ENCODE measurements around the gene TKT. TPM values are rescaled to one million over a fixed set of nuclear protein-coding genes. Genes with fewer than 3 reads are reported as not detected.

The TKT gene
- total and polyA plus RNA-seq, 3 donors from 2014 or later: 99.9 to 184 (median 112) TPM

GRCh38 chr3:53185761-53186465 lies 69.9 kb downstream of the TKT start:
- TF ChIP-seq POLR2A (IDR thresholded peaks at IDR 0.05) (no peak), CTCF (IDR thresholded peaks at IDR 0.05) (no peak)
- Histone ChIP-seq H3K27me3 (no peaks in the 10 kb centered on the region), H3K27ac (no peak overlapping the region), H3K36me3 (ENCODE audit: low read depth, missing control alignments) (no peaks in the 10 kb centered on the region), H3K4me1 (no peaks in the 10 kb centered on the region), H3K9me3 (no peaks in the 10 kb centered on the region), H3K4me3 (no peak overlapping the region)
- WGBS, 2 donors: 93 to 94% methylated on average over 14 to 20 of the region's 20 CpGs
- DNase-seq: no peak
- intact Hi-C loops (cut with DNase I; ENCODE audit: low total_unique reads): no loop called here

GRCh38 chr3:53184701-53185100 lies 71.1 kb downstream of the TKT start:
- no peak overlapping the region for H3K27ac ChIP-seq
- DNase-seq: no peak
- H3K9me3 ChIP-seq: no peaks in the 10 kb centered on the region
- H3K36me3 ChIP-seq (ENCODE audit: low read depth, missing control alignments): no peaks in the 10 kb centered on the region
- no peaks in the 10 kb centered on the region for H3K27me3 ChIP-seq
- no peaks in the 10 kb centered on the region for H3K4me1 ChIP-seq
- 89 to 96% methylated on average over 7 of the region's 7 CpGs for WGBS, 2 donors
- intact Hi-C loops (cut with DNase I; ENCODE audit: low total_unique reads): no loop called here
- H3K4me3 ChIP-seq: no peak overlapping the region
- TF ChIP-seq POLR2A (IDR thresholded peaks at IDR 0.05): no peak
- TF ChIP-seq CTCF (IDR thresholded peaks at IDR 0.05): no peak

- Histone ChIP-seq H3K4me3 (no peak overlapping the region), H3K9me3 (no peaks in the 10 kb centered on the region), H3K4me1 (no peaks in the 10 kb centered on the region), H3K36me3 (ENCODE audit: low read depth, missing control alignments) (no peaks in the 10 kb centered on the region), H3K27me3 (no peaks in the 10 kb centered on the region), H3K27ac (no peak overlapping the region)
- DNase-seq: no peak
- intact Hi-C loops (cut with DNase I; ENCODE audit: low total_unique reads): no loop called here
- TF ChIP-seq CTCF (IDR thresholded peaks at IDR 0.05) (no peak), POLR2A (IDR thresholded peaks at IDR 0.05) (no peak)
- WGBS, 2 donors: 97 to 100% methylated on average over 2 to 9 of the region's 9 CpGs
Measured at GRCh38 chr3:53183514-53183913, 72.3 kb downstream of the TKT start.

- H3K27ac ChIP-seq: no peak overlapping the region
- WGBS, 2 donors: 88 to 89% methylated on average over 10 to 20 of the region's 20 CpGs
- no peaks in the 10 kb centered on the region for H3K4me1 ChIP-seq
- intact Hi-C loops (cut with DNase I; ENCODE audit: low total_unique reads): no loop called here
- H3K27me3 ChIP-seq: no peaks in the 10 kb centered on the region
- H3K36me3 ChIP-seq (ENCODE audit: low read depth, missing control alignments): no peaks in the 10 kb centered on the region
- no peaks in the 10 kb centered on the region for H3K9me3 ChIP-seq
- DNase-seq: no peak
- no peak for TF ChIP-seq POLR2A (IDR thresholded peaks at IDR 0.05)
- TF ChIP-seq CTCF (IDR thresholded peaks at IDR 0.05): no peak
- H3K4me3 ChIP-seq: no peak overlapping the region
Measured at GRCh38 chr3:53182764-53183355, 73.0 kb downstream of the TKT start.

GRCh38 chr3:53181528-53181927 lies 74.3 kb downstream of the TKT start:
- TF ChIP-seq CTCF (IDR thresholded peaks at IDR 0.05): no peak
- no peak for TF ChIP-seq POLR2A (IDR thresholded peaks at IDR 0.05)
- Histone ChIP-seq H3K9me3 (no peaks in the 10 kb centered on the region), H3K27ac (no peak overlapping the region), H3K36me3 (ENCODE audit: low read depth, missing control alignments) (no peaks in the 10 kb centered on the region), H3K4me1 (no peaks in the 10 kb centered on the region), H3K4me3 (no peak overlapping the region), H3K27me3 (no peaks in the 10 kb centered on the region)
- 89 to 95% methylated on average over 7 to 11 of the region's 11 CpGs for WGBS, 2 donors
- intact Hi-C loops (cut with DNase I; ENCODE audit: low total_unique reads): no loop called here
- DNase-seq: no peak

Measured in testis (tissue), 3 donors.